HCT116 (cell line): Measurements from ENCODE around the gene CYTH2. TPM values are rescaled to one million over a fixed set of nuclear protein-coding genes. Genes with fewer than 3 reads are reported as not detected.
A peak's percentile ranks its signal among the peaks of the same experiment; 100 is the strongest.

Source experiments
- ATAC-seq: fragments of 200-7000 bp; cut with Tn5 transposase; 2 replicates; pipeline ENCODE4 v1.9.1; 2020; ENCODE audit warnings: mild to moderate bottlenecking, moderate library complexity
- Bru-seq: library from RNA; stranded (reverse); fragments of 400-500 nt; gene quantifications from one replicate; lab custom pipeline; 2021; lab: Mats Ljungman, UMichigan
- BruChase-seq, 2 experiments: library from RNA; stranded (reverse); fragments of 400-500 nt; gene quantifications; one replicate each; lab custom pipeline; 2021; lab: Mats Ljungman, UMichigan
- BruUV-seq: library from RNA; stranded (reverse); fragments of 400-500 nt; replicated peaks from 2 replicates; lab custom pipeline; 2021; lab: Mats Ljungman, UMichigan
- CTCF ChIA-PET: fragments of 300-600 bp; sonication (Branson Sonifier 250); formaldehyde crosslinking; loops from one replicate; lab custom pipeline; 2021; ENCODE audit warnings: antibody characterized with exemption; lab: Charles Lee
- POLR2A ChIA-PET: fragments of 300-600, 350-600 bp; sonication (Branson Sonifier 250); formaldehyde crosslinking; loops from one replicate; lab custom pipeline; 2021; ENCODE audit warnings: antibody characterized with exemption; lab: Charles Lee
- RAD21 ChIA-PET, 2 experiments: fragments of 300-600 bp; sonication (Branson Sonifier 250); formaldehyde crosslinking; loops; one replicate each; lab custom pipeline; 2023; ENCODE audit warnings: low total read pairs in 2 of 2; ENCODE audit not compliant: uncharacterized antibody in 2 of 2, unreplicated experiment in 2 of 2, low non-redundant PET in 1 of 2; lab: Charles Lee
- DNase-seq: peaks from one replicate; pipeline ENCODE4 v3.0.0-alpha.2; 2010; ENCODE audit warnings: low read depth, low spot score
- H2AFZ ChIP-seq: fragments of 200-600 bp; shearing (Covaris generic), sonication (generic); 2 replicates; pipeline ENCODE4 v1.6.1; 2017; ENCODE audit warnings: low read depth, mixed run types, mixed read lengths, antibody characterized with exemption, low read length; ENCODE audit not compliant: poor library complexity, severe bottlenecking
- H3K27ac ChIP-seq: 2 replicates; pipeline ENCODE4 v1.5.1; 2012; ENCODE audit warnings: low read depth, low read length
- H3K27me3 ChIP-seq: fragments of 200-600 bp; sonication (generic); 2 replicates; pipeline ENCODE4 v1.6.1; 2016; ENCODE audit warnings: mixed run types, low read length, mixed read lengths; ENCODE audit not compliant: insufficient read depth
- H3K36me3 ChIP-seq, 2 experiments: fragments of 200-500 bp in 1 of 2; fragments of 200-600 bp in 1 of 2; sonication (Bioruptor generic) in 1 of 2; sonication (generic) in 1 of 2; 2 replicates each; pipeline versions ENCODE4 v1.5.1 to v1.6.1; 2014 to 2016; ENCODE audit warnings: low read length in 2 of 2, inconsistent platforms in 1 of 2, mixed read lengths in 1 of 2, mixed run types in 1 of 2; ENCODE audit not compliant: insufficient read depth in 2 of 2, control insufficient read depth in 1 of 2
- H3K4me1 ChIP-seq, 2 experiments: fragments of 200-600 bp in 1 of 2; sonication (generic) in 1 of 2; 2 replicates each; pipeline versions ENCODE4 v1.5.1 to v1.6.1; 2012 to 2017; ENCODE audit warnings: low read length in 2 of 2, inconsistent platforms in 1 of 2, mild to moderate bottlenecking in 1 of 2, mixed read lengths in 1 of 2, mixed run types in 1 of 2, moderate library complexity in 1 of 2; ENCODE audit not compliant: insufficient read depth in 2 of 2, control insufficient read depth in 1 of 2
- H3K4me2 ChIP-seq: fragments of 200-600 bp; sonication (generic); 2 replicates; pipeline ENCODE4 v1.6.1; 2017; ENCODE audit warnings: mixed run types, low read length, mixed read lengths
- H3K4me3 ChIP-seq, 2 experiments: fragments of 200-600 bp in 1 of 2; sonication (generic) in 1 of 2; replicated peaks in 1 of 2; 2 replicates each; pipeline ENCODE4 v1.5.1; 2011 to 2016; ENCODE audit warnings: low read length in 2 of 2, control low read depth in 1 of 2, low read depth in 1 of 2, mild to moderate bottlenecking in 1 of 2, mixed read lengths in 1 of 2, mixed run types in 1 of 2
- H3K79me2 ChIP-seq: fragments of 200-600 bp; sonication (generic); 2 replicates; pipeline ENCODE4 v1.6.1; 2017; ENCODE audit warnings: mild to moderate bottlenecking, mixed run types, low read length, moderate library complexity, mixed read lengths; ENCODE audit not compliant: insufficient read depth
- H3K9ac ChIP-seq: fragments of 200-600 bp; sonication (generic); 2 replicates; pipeline ENCODE4 v1.6.1; 2016; ENCODE audit warnings: low read length, mixed read lengths
- H3K9me2 ChIP-seq: fragments of 200-600 bp; sonication (generic), shearing (Covaris generic); 2 replicates; pipeline ENCODE4 v1.6.1; 2017; ENCODE audit warnings: mixed run types, mild to moderate bottlenecking, moderate library complexity; ENCODE audit not compliant: insufficient read depth
- H3K9me3 ChIP-seq, 2 experiments: fragments of 200-500 bp in 1 of 2; fragments of 200-600 bp in 1 of 2; sonication (Bioruptor generic) in 1 of 2; sonication (generic) in 1 of 2; 2 replicates each; pipeline ENCODE4 v1.6.1; 2014 to 2017; ENCODE audit warnings: low read length in 2 of 2, mixed read lengths in 2 of 2, inconsistent platforms in 1 of 2, low read depth in 1 of 2, mild to moderate bottlenecking in 1 of 2, mixed run types in 1 of 2, moderate library complexity in 1 of 2; ENCODE audit not compliant: control insufficient read depth in 1 of 2, insufficient read depth in 1 of 2
- H4K20me1 ChIP-seq: fragments of 200-600 bp; sonication (generic), shearing (Covaris generic); 2 replicates; pipeline ENCODE4 v1.6.1; 2017; ENCODE audit warnings: mixed run types, mild to moderate bottlenecking, moderate library complexity; ENCODE audit not compliant: insufficient read depth
- POLR2AphosphoS5 ChIP-seq: IDR thresholded peaks from 2 replicates; pipeline ENCODE4 v1.6.1; 2011; ENCODE audit warnings: mild to moderate bottlenecking, low read depth, low read length, moderate library complexity
- YY1 ChIP-seq: IDR thresholded peaks from 2 replicates; pipeline ENCODE4 v1.6.1; 2011; ENCODE audit warnings: low read length, low read depth, moderate library complexity, mild to moderate bottlenecking; ENCODE audit not compliant: insufficient replicate concordance; ENCODE audit errors: extremely low read depth
- ZFX ChIP-seq: fragments of 450-650 bp; IDR thresholded peaks from 2 replicates; pipeline ENCODE4 v1.6.1; 2017
- intact Hi-C: fragments of 100-400 bp; cut with micrococcal nuclease; formaldehyde crosslinking; loops from 2 replicates; pipeline ENCODE4 v1.10.0; 2022
- long read RNA-seq: library from polyadenylated mRNA; unstranded; transcript quantifications from one replicate; pipeline ENCODE4 v2.0.0, GENCODE V29; 2021; ENCODE audit not compliant: unreplicated experiment
- polyA plus RNA-seq: library from polyadenylated mRNA; unstranded; fragments of >200 nt; gene quantifications from 2 replicates; pipeline ENCODE4 v1.2.1, GENCODE V29; 2012; ENCODE audit warnings: missing spikeins
- total RNA-seq: library from RNA; stranded (reverse); gene quantifications from one replicate; pipeline ENCODE4 v1.2.1, GENCODE V29; 2021; ENCODE audit not compliant: unreplicated experiment
- TF ChIP-seq, protein P1 (sequence below): IDR thresholded peaks from 2 replicates; pipeline ENCODE4 v1.6.1; 2012; ENCODE audit warnings: low read depth

CYTH2 gene, protein sequence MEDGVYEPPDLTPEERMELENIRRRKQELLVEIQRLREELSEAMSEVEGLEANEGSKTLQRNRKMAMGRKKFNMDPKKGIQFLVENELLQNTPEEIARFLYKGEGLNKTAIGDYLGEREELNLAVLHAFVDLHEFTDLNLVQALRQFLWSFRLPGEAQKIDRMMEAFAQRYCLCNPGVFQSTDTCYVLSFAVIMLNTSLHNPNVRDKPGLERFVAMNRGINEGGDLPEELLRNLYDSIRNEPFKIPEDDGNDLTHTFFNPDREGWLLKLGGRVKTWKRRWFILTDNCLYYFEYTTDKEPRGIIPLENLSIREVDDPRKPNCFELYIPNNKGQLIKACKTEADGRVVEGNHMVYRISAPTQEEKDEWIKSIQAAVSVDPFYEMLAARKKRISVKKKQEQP
- total RNA-seq (75.3 TPM), Bru-seq, nascent RNA (percentile 89 among the genes with signal in this experiment), BruChase-seq, experiment 1, labeled RNA remaining after a 6-hour chase (percentile 96 among the genes with signal in this experiment), BruChase-seq, experiment 2, labeled RNA remaining after a 2-hour chase (percentile 95 among the genes with signal in this experiment)
- polyA plus RNA-seq: 49.9 and 58.4 TPM in 2 replicates
- long read RNA-seq, full-length matches to known transcripts: 44 of 143 reads
- long read RNA-seq, partial matches to known transcripts: 79 of 143 reads
- long read RNA-seq, other reads (novel, unspliced or antisense): 20 of 143 reads

DNA sequence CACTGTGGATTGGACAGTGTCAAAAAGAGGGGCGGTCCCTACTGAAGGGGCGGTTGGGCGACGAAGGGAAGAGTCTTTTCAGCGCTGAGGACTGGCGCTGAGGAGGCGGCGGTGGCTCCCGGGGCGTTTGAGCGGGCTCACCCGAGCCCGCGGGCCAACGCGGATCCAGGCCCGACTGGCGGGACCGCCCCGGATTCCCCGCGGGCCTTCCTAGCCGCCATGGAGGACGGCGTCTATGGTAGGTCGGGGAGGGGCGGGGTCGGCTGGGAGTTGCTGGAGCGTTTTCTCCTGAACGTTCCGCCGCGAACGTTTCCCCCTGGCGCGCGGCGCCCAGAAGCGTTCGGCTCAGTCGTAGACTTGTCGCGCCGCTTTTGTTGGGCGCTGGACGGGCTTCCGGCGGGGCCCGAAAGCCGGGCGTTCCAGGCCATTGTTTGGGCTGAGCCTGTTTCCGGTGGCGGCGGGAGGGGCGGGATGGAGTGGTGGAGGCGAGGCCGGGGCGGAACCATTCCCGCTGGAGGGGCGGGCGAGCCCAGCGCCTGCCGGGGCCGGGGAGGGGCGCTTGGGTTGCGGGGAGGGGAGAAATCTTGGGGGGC is at the start of gene CYTH2:
CYTH2 (plus strand) TSS at position 81 of the 593 bp plus-strand sequence; CDS start at position 220, 139 bp downstream.
- Histone ChIP-seq H3K4me3 (peak within 1 kb of the TSS; percentile 88 to 90), H4K20me1 (no peaks in the 10 kb centered on the region), H3K79me2 (peaks cover 18% of the 10 kb centered on the region), H3K9ac (peak within 1 kb of the TSS; percentile 96), H3K27ac (peak within 1 kb of the TSS; percentile 94), H3K27me3 (no peaks in the 10 kb centered on the region), H3K9me2 (no peaks in the 10 kb centered on the region), H3K4me1 (peaks cover 11 to 25% of the 10 kb centered on the region in 2 experiments), H3K9me3 (no peaks in the 10 kb centered on the region), H3K4me2 (peak within 1 kb of the TSS; percentile 93), H2AFZ (no peak within 1 kb of the TSS), H3K36me3 (peaks cover 27 to 31% of the 10 kb centered on the region in 2 experiments)
- ChIA-PET POLR2A (interaction anchor here (1.3 kb wide), 1 partner anchor 18 kb away, joined by 6 read pairs; no protein-coding TSS in a partner anchor), RAD21 (no interaction called here), CTCF (interaction anchor here (1.1 to 1.5 kb wide), 2 partner anchors 20 to 115 kb away, joined by 3 to 6 read pairs; no protein-coding TSS in a partner anchor)
- TF ChIP-seq ZFX (0 out of 2 replicates have a peak, but pooled peaks have one; percentile 50), POLR2AphosphoS5 (peak; percentile 77), YY1 (peak; percentile 41)
- TF ChIP-seq, protein P1, sequence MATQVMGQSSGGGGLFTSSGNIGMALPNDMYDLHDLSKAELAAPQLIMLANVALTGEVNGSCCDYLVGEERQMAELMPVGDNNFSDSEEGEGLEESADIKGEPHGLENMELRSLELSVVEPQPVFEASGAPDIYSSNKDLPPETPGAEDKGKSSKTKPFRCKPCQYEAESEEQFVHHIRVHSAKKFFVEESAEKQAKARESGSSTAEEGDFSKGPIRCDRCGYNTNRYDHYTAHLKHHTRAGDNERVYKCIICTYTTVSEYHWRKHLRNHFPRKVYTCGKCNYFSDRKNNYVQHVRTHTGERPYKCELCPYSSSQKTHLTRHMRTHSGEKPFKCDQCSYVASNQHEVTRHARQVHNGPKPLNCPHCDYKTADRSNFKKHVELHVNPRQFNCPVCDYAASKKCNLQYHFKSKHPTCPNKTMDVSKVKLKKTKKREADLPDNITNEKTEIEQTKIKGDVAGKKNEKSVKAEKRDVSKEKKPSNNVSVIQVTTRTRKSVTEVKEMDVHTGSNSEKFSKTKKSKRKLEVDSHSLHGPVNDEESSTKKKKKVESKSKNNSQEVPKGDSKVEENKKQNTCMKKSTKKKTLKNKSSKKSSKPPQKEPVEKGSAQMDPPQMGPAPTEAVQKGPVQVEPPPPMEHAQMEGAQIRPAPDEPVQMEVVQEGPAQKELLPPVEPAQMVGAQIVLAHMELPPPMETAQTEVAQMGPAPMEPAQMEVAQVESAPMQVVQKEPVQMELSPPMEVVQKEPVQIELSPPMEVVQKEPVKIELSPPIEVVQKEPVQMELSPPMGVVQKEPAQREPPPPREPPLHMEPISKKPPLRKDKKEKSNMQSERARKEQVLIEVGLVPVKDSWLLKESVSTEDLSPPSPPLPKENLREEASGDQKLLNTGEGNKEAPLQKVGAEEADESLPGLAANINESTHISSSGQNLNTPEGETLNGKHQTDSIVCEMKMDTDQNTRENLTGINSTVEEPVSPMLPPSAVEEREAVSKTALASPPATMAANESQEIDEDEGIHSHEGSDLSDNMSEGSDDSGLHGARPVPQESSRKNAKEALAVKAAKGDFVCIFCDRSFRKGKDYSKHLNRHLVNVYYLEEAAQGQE: no peak
- intact Hi-C loops: loop anchor here (2.0 kb wide), 1 partner anchor 19 kb away; no protein-coding TSS in a partner anchor
- peak; percentile 70 for ATAC-seq
- no peak for DNase-seq
- BruUV-seq: TSS peak; percentile 46
